SU-DHL-6 (cell line): ENCODE results near the gene KLF13.

Source experiments
- H2AFZ ChIP-seq: fragments of 200-600 bp; sonication (generic); 2 replicates; pipeline ENCODE4 v1.6.1; 2014; ENCODE audit warnings: low read depth, mild to moderate bottlenecking, moderate library complexity, mixed read lengths, antibody characterized with exemption, low read length; ENCODE audit not compliant: severe bottlenecking
- H3F3A ChIP-seq: fragments of 200-600 bp; shearing (Covaris generic); 2 replicates; pipeline ENCODE4 v1.6.0; 2016; ENCODE audit warnings: antibody characterized with exemption, mild to moderate bottlenecking; ENCODE audit not compliant: insufficient read depth
- H3K27ac ChIP-seq: fragments of 200-600 bp; sonication (generic); 2 replicates; pipeline ENCODE4 v1.5.1; 2016; ENCODE audit warnings: low read depth, mild to moderate bottlenecking, low read length, moderate library complexity, mixed read lengths
- H3K27me3 ChIP-seq: fragments of 200-600 bp; sonication (generic), shearing (Covaris generic); 2 replicates; pipeline ENCODE4 v1.6.0; 2014; ENCODE audit warnings: mild to moderate bottlenecking, low read length
- H3K36me3 ChIP-seq: fragments of 200-600 bp; sonication (generic); 2 replicates; pipeline ENCODE4 v1.6.1; 2014; ENCODE audit warnings: mild to moderate bottlenecking, low read length, mixed read lengths
- H3K4me2 ChIP-seq: fragments of 300-600, 200-600 bp; shearing (Covaris generic), sonication (generic); 2 replicates; pipeline ENCODE4 v1.6.0; 2014; ENCODE audit warnings: low read length, low read depth, mild to moderate bottlenecking; ENCODE audit not compliant: poor library complexity, severe bottlenecking
- H3K4me3 ChIP-seq: fragments of 200-600 bp; sonication (generic); 2 replicates; pipeline ENCODE4 v1.5.1; 2014; ENCODE audit warnings: antibody characterized with exemption, low read length, mild to moderate bottlenecking, mixed read lengths; ENCODE audit not compliant: insufficient read depth, poor library complexity, severe bottlenecking
- H3K79me2 ChIP-seq: fragments of 200-600 bp; sonication (generic); 2 replicates; pipeline ENCODE4 v1.6.1; 2014; ENCODE audit warnings: mild to moderate bottlenecking, low read length, moderate library complexity; ENCODE audit not compliant: insufficient read depth
- H3K9ac ChIP-seq: fragments of 200-600 bp; sonication (generic); 2 replicates; pipeline ENCODE4 v1.7.0; 2014; ENCODE audit warnings: mild to moderate bottlenecking, low read length
- H3K9me2 ChIP-seq: fragments of 200-600 bp; sonication (generic); replicated peaks from 2 replicates; pipeline ENCODE4 v1.6.1; 2014; ENCODE audit warnings: low read length; ENCODE audit not compliant: insufficient read depth
- H3K9me3 ChIP-seq: fragments of 200-600 bp; sonication (generic); 2 replicates; pipeline ENCODE4 v1.6.1; 2014; ENCODE audit warnings: low read length, mixed read lengths; ENCODE audit not compliant: insufficient read depth
- H4K20me1 ChIP-seq: fragments of 200-600 bp; sonication (generic); 2 replicates; pipeline ENCODE4 v1.6.1; 2014; ENCODE audit warnings: low read depth, mild to moderate bottlenecking, antibody characterized with exemption, low read length, moderate library complexity, mixed read lengths
- CTCF ChIP-seq: fragments of 200-600 bp; sonication (generic); IDR thresholded peaks from one replicate; pipeline ENCODE4 v1.5.1; 2017; ENCODE audit warnings: antibody characterized with exemption, mild to moderate bottlenecking, low read length, moderate library complexity; ENCODE audit not compliant: insufficient read depth, poor library complexity, severe bottlenecking
- EZH2phosphoT487 ChIP-seq: fragments of 200-600 bp; sonication (generic), shearing (Covaris generic); conservative IDR thresholded peaks from 2 replicates; pipeline ENCODE4 v1.6.1; 2018; ENCODE audit warnings: mild to moderate bottlenecking, antibody characterized with exemption, low read length, moderate library complexity, mixed read lengths

KLF13 gene

GRCh38 chr15:31365032-31365654 lies 38.5 kb downstream of the KLF13 start:
- H3K9ac ChIP-seq, result no peak overlapping the region
- H4K20me1 ChIP-seq, result 0 out of 2 replicates have a peak, but pooled peaks cover 7% of the 10 kb centered on the region
- H3K79me2 ChIP-seq, result peaks cover 34% of the 10 kb centered on the region
- H3K4me3 ChIP-seq, result no peak overlapping the region
- no peaks in the 10 kb centered on the region for H3K9me3 ChIP-seq
- TF ChIP-seq CTCF, result no peak
- no peak for TF ChIP-seq EZH2phosphoT487
- H3K27me3 ChIP-seq, result no peaks in the 10 kb centered on the region
- H3K4me2 ChIP-seq, result no peak overlapping the region
- no peak overlapping the region for H3K27ac ChIP-seq
- no peaks in the 10 kb centered on the region for H3K9me2 ChIP-seq
- H3F3A ChIP-seq, result peaks cover 10% of the 10 kb centered on the region; the same call in 1 of the 2 replicates
- H3K36me3 ChIP-seq, result no peaks in the 10 kb centered on the region
- no peak overlapping the region for H2AFZ ChIP-seq

GRCh38 chr15:31365655-31366127 lies 39.1 kb downstream of the KLF13 start:
- Histone ChIP-seq H2AFZ (no peak overlapping the region), H3K9ac (no peak overlapping the region)

GRCh38 chr15:31366169-31366734 lies 39.6 kb downstream of the KLF13 start:
- H3K9ac ChIP-seq, result no peak overlapping the region
- no peaks in the 10 kb centered on the region for H3K36me3 ChIP-seq
- H3K9me2 ChIP-seq, result no peaks in the 10 kb centered on the region
- H2AFZ ChIP-seq, result no peak overlapping the region
- H3K27me3 ChIP-seq, result no peaks in the 10 kb centered on the region
- H3K27ac ChIP-seq, result no peak overlapping the region
- no peak overlapping the region for H3K4me2 ChIP-seq
- 0 out of 2 replicates have a peak, but pooled peaks cover 1% of the 10 kb centered on the region for H3F3A ChIP-seq
- 0 out of 2 replicates have a peak, but pooled peaks cover 7% of the 10 kb centered on the region for H4K20me1 ChIP-seq
- no peak for TF ChIP-seq EZH2phosphoT487
- no peak overlapping the region for H3K4me3 ChIP-seq
- peaks cover 39% of the 10 kb centered on the region for H3K79me2 ChIP-seq
- H3K9me3 ChIP-seq, result no peaks in the 10 kb centered on the region

More at GRCh38 chr15:31365655-31366127, 39.1 kb downstream of the KLF13 start:
- Histone ChIP-seq H3K27me3 (no peaks in the 10 kb centered on the region), H3K9me2 (no peaks in the 10 kb centered on the region), H3K79me2 (peaks cover 34% of the 10 kb centered on the region), H4K20me1 (0 out of 2 replicates have a peak, but pooled peaks cover 7% of the 10 kb centered on the region), H3K4me2 (no peak overlapping the region), H3K4me3 (no peak overlapping the region), H3K9me3 (no peaks in the 10 kb centered on the region), H3K36me3 (no peaks in the 10 kb centered on the region), H3K27ac (no peak overlapping the region), H3F3A (peaks cover 7% of the 10 kb centered on the region; the same call in 1 of the 2 replicates)
- TF ChIP-seq EZH2phosphoT487, result no peak
- TF ChIP-seq CTCF, result peak; percentile 14
